HG02623 (cell line): ENCODE measurements around the gene CHPT1.
A peak's percentile ranks its signal among the peaks of the same experiment; 100 is the strongest.

Source experiments
- ATAC-seq: cut with Tn5 transposase; IDR thresholded peaks from one replicate; pipeline ENCODE4 v1.9.1; 2021; ENCODE audit warnings: moderate library complexity; ENCODE audit not compliant: unreplicated experiment

The CHPT1 gene

DNA sequence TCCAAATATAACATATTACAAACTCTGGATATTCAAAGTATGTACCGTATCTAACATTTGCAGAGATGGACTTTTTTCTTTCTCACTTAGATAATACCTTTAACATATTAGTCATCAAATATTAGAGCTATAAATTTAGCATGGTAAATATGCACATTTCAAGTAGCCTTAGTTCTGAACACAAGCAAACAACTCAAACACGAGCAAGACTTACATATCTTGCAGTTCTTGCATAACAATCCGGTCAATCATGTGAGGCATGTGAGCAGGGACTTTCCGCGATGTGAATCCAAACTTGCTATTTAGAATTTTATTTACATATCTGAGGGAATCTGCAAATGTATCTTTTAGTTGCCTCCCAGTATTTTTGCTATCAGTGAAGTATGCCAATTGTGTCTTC, 63.9 kb downstream of the CHPT1 start:
- no peak for ATAC-seq

DNA sequence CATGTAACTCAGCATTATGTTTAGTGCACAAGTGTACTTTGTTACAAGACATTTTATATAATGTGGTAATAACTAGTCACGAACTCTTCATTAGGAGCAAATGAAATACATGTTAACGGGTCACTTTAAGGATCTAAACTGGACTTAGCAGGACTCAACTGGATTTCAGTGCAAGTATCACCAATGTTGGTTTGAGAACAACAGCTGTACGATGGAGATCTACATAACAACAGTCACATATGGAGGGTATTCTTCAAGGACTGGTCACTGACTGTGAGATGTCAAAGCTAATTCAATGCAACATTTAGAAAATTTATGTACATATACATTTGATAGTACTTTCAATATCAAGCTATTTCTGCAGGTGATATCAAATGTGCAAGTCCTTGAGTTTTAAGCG, 64.3 kb downstream of the CHPT1 start:
- no peak for ATAC-seq

GRCh38 chr12:101763246-101763931, 65.9 kb downstream of the CHPT1 start:
- ATAC-seq, result no peak

GRCh38 chr12:101764051-101764792, 66.8 kb downstream of the CHPT1 start:
- ATAC-seq, result no peak

GRCh38 chr12:101767537-101767936, 70.1 kb downstream of the CHPT1 start:
- ATAC-seq, result no peak

DNA sequence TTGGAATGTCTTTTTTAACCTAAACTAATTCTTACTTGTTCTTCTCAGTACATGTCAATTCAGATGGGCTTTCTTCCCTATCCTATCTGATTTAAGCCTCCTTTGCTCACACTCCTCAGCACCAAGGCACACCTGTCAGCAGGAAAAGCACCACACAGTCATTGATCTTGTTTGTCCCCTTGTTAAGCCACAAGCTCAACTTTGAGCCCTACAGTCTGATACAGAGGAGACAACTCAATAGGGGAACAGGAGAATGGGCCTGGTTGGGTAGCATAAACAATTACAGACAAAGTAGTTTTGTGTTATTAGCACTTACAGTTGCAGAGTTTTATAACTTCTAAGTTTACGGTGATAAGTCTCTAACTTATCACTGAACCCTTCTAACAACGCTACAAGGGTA, 71.3 kb downstream of the CHPT1 start:
- ATAC-seq, result no peak

- ATAC-seq, result no peak
These were observed 72.4 kb downstream of the CHPT1 start for GRCh38 chr12:101769865-101770264.

DNA sequence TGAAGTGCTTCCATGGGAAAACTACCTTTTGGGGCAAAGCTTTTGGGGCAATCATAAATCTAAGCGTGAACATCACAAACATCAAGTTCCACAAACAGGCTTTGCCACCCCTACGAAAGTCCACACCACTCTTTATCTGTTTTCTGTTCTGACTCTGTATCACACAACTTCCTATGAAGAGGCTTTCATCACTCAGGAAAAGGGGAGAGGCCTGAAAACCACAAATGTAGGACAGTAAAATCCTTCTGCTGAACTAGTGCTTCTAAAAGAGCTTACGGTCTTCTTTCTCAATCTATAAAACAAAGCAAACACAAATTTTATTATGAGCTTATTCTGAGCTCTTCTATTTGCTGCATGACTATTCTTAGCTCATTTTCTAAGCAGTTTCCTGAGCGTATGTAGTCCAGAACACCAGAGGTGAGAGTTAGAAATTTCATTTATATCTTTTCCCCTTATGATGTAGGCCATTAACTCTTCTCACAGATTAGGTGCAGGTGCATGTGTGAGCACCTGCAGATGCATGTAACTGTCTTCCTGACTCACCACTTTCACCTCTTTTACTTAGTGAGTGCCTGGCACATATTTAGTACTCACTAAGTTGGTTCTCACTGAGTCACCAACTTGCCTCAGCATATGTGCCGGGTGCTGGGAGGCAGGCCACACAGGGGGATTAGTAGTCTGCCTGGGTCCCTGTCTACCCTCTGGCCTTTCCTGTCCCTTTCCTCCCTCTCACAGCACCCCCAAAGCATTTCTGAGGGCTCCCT, 74.8 kb downstream of the CHPT1 start:
- ATAC-seq, result no peak

GRCh38 chr12:101773650-101774162, 76.3 kb downstream of the CHPT1 start:
- peak; percentile 47 for ATAC-seq

DNA sequence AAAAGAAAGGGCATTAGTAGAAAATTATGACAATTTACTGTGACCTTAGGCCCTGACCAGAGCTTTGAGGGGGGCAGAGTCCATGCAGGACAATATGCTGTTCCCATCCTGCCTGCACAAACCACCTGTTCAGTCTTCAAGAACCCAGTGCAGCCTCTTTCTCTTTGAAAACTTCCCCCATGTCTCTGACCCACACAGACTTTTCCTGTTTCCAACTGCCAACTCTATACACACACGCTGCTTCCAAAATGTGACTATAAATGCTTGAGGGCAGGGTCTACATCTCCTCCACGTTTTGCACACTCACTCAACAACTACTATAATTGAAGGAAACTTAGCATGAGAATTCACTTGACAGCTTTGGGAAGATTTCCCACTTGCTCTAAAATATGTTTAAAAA, 78.4 kb downstream of the CHPT1 start:
- no peak for ATAC-seq

- ATAC-seq, result no peak
These were observed 80.0 kb downstream of the CHPT1 start for GRCh38 chr12:101777485-101777884.

- no peak for ATAC-seq
These were observed 80.5 kb downstream of the CHPT1 start for GRCh38 chr12:101777978-101778377.
